ENCODE results near the gene GNAO1.

GNAO1 gene

GRCh38 chr16:56337131-56337857 lies 146.0 kb downstream of the GNAO1 start:
- no peak for DNase-seq

GRCh38 chr16:56337858-56338325 lies 146.6 kb downstream of the GNAO1 start:
- no peak for DNase-seq

GRCh38 chr16:56338566-56339318 lies 147.5 kb downstream of the GNAO1 start:
- DNase-seq = no peak

- no peak for DNase-seq
Measured at GRCh38 chr16:56339431-56340195, 148.3 kb downstream of the GNAO1 start.

GRCh38 chr16:56340416-56340815 lies 149.1 kb downstream of the GNAO1 start:
- no peak for DNase-seq

- DNase-seq = no peak
Measured at GRCh38 chr16:56340864-56341365, 149.6 kb downstream of the GNAO1 start.

- DNase-seq = no peak
Measured at GRCh38 chr16:56341656-56342399, 150.5 kb downstream of the GNAO1 start.

GRCh38 chr16:56343661-56344517 lies 152.6 kb downstream of the GNAO1 start:
- DNase-seq = no peak

GRCh38 chr16:56344518-56345405 lies 153.5 kb downstream of the GNAO1 start:
- DNase-seq = no peak

- DNase-seq = no peak
Measured at GRCh38 chr16:56345406-56346050, 154.2 kb downstream of the GNAO1 start.

GRCh38 chr16:56346131-56346890 lies 155.0 kb downstream of the GNAO1 start:
- no peak for DNase-seq

- no peak for DNase-seq
Measured at GRCh38 chr16:56347166-56347565, 155.9 kb downstream of the GNAO1 start.

- DNase-seq = no peak
Measured at GRCh38 chr16:56347670-56348069, 156.4 kb downstream of the GNAO1 start.

GRCh38 chr16:56348168-56349085 lies 157.1 kb downstream of the GNAO1 start:
- no peak for DNase-seq

- no peak for DNase-seq
Measured at GRCh38 chr16:56349086-56349415, 157.8 kb downstream of the GNAO1 start.

GRCh38 chr16:56349711-56350161 lies 158.4 kb downstream of the GNAO1 start:
- no peak for DNase-seq

- DNase-seq = no peak
Measured at GRCh38 chr16:56350491-56351405, 159.5 kb downstream of the GNAO1 start.

Measured in suppressor macrophage (primary cell).